ENCODE data around the gene ULK4.

ULK4 gene

DNA sequence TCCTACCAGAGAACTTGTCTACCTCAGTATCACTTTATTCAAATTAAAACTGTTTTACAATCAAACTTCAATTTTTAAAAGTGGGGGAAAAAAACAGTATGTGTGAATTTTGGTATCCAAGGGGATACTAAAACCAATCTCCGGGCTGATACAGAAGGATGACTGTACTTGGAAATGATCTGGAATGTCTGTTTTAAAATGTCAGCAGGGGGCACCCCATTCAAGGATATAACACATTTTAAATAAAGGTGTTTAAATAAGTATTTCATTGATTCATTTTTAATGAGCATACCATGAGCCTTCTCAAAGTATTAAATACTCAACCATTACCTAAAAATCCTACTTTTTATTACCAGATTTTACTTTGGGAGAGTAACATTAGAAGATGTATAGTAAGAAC, 67.9 kb downstream of the ULK4 start:
- DNase-seq: no peak

DNA sequence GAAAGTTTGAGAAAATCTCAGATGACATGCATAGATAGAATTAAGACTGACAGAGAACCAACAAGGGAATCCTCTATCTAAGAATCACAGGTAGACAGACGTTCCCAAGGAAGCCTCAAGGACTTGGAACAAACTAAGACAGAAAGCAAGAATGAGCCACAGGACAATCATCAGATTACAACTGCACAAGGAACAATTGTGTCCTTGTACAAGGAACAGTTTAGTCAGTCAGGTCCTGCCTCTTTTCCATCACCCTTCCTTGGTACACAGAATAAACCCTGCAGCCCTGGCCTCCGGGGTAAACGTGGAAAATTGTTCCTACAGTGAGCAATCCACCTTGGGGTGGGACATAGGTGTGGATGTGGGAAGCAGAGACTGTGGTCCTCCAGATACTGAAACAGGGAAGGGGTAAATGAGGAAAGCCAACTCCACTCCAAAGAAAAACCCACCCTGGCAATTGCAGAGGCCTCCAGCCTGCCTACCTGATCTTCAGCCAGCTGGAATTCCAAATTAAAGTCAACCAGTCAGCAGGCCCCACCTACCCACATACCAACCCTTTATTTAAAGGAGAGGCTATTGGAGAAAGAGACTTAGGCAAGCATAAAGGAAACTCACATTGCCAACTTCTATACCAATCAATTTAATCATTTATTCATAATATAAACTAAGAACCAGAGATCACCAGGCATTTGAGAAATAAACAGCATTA, 73.4 kb downstream of the ULK4 start:
- no peak overlapping the region for H3K9ac ChIP-seq (ENCODE audit: low read depth, low read length)
- no peaks in the 10 kb centered on the region for H3K27me3 ChIP-seq (ENCODE audit: insufficient read depth, low read length, poor library complexity)
- no peak for TF ChIP-seq EZH2 (IDR thresholded peaks at IDR 0.05; ENCODE audit: borderline replicate concordance, low read depth, low read length, severe bottlenecking)
- TF ChIP-seq, protein P1, sequence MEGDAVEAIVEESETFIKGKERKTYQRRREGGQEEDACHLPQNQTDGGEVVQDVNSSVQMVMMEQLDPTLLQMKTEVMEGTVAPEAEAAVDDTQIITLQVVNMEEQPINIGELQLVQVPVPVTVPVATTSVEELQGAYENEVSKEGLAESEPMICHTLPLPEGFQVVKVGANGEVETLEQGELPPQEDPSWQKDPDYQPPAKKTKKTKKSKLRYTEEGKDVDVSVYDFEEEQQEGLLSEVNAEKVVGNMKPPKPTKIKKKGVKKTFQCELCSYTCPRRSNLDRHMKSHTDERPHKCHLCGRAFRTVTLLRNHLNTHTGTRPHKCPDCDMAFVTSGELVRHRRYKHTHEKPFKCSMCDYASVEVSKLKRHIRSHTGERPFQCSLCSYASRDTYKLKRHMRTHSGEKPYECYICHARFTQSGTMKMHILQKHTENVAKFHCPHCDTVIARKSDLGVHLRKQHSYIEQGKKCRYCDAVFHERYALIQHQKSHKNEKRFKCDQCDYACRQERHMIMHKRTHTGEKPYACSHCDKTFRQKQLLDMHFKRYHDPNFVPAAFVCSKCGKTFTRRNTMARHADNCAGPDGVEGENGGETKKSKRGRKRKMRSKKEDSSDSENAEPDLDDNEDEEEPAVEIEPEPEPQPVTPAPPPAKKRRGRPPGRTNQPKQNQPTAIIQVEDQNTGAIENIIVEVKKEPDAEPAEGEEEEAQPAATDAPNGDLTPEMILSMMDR (IDR thresholded peaks at IDR 0.05; ENCODE audit: borderline replicate concordance, extremely low read depth, low read length, poor library complexity, severe bottlenecking): no peak
- H3K4me3 ChIP-seq (ENCODE audit: low read depth in 1 of 2, low read length in 2 of 2): no peak overlapping the region
- DNase-seq (no peak), ATAC-seq (ENCODE audit: insufficient read depth, low read depth) (no peak)
- no peak overlapping the region for H2AFZ ChIP-seq (ENCODE audit: low read depth, low read length)
- H3K36me3 ChIP-seq (ENCODE audit: insufficient read depth, low read length): peaks cover 7% of the 10 kb centered on the region; the same call in 1 of the 2 replicates
- no peak overlapping the region for H3K4me2 ChIP-seq (ENCODE audit: insufficient read depth, low read length)
- H4K20me1 ChIP-seq (ENCODE audit: insufficient read depth, low read length): no peaks in the 10 kb centered on the region
- H3K79me2 ChIP-seq (ENCODE audit: insufficient read depth, low read length): no peaks in the 10 kb centered on the region
- no peak overlapping the region for H3K27ac ChIP-seq (ENCODE audit: low read length)
- no peaks in the 10 kb centered on the region for H3K4me1 ChIP-seq (ENCODE audit: insufficient read depth, low read length)
- H3K9me3 ChIP-seq (ENCODE audit: insufficient read depth, low read length, severe bottlenecking): peaks cover 5% of the 10 kb centered on the region

More for the DNA sequence above, 67.9 kb downstream of the ULK4 start:
- H4K20me1 ChIP-seq (ENCODE audit: insufficient read depth, low read length): no peaks in the 10 kb centered on the region
- TF ChIP-seq EZH2 (IDR thresholded peaks at IDR 0.05; ENCODE audit: borderline replicate concordance, low read depth, low read length, severe bottlenecking): no peak
- TF ChIP-seq, protein P1 (IDR thresholded peaks at IDR 0.05; ENCODE audit: borderline replicate concordance, extremely low read depth, low read length, poor library complexity, severe bottlenecking): peak; percentile 59
- no peak overlapping the region for H2AFZ ChIP-seq (ENCODE audit: low read depth, low read length)
- H3K4me3 ChIP-seq (ENCODE audit: low read depth in 1 of 2, low read length in 2 of 2): no peak overlapping the region
- no peak overlapping the region for H3K27ac ChIP-seq (ENCODE audit: low read length)
- H3K27me3 ChIP-seq (ENCODE audit: insufficient read depth, low read length, poor library complexity): no peaks in the 10 kb centered on the region
- no peak for ATAC-seq (ENCODE audit: insufficient read depth, low read depth)
- peaks cover 7% of the 10 kb centered on the region; the same call in 1 of the 2 replicates for H3K36me3 ChIP-seq (ENCODE audit: insufficient read depth, low read length)
- H3K4me2 ChIP-seq (ENCODE audit: insufficient read depth, low read length): no peak overlapping the region
- no peak overlapping the region for H3K9ac ChIP-seq (ENCODE audit: low read depth, low read length)
- H3K4me1 ChIP-seq (ENCODE audit: insufficient read depth, low read length): no peaks in the 10 kb centered on the region
- peaks cover 5% of the 10 kb centered on the region for H3K9me3 ChIP-seq (ENCODE audit: insufficient read depth, low read length, severe bottlenecking)
- H3K79me2 ChIP-seq (ENCODE audit: insufficient read depth, low read length): no peaks in the 10 kb centered on the region

DNA sequence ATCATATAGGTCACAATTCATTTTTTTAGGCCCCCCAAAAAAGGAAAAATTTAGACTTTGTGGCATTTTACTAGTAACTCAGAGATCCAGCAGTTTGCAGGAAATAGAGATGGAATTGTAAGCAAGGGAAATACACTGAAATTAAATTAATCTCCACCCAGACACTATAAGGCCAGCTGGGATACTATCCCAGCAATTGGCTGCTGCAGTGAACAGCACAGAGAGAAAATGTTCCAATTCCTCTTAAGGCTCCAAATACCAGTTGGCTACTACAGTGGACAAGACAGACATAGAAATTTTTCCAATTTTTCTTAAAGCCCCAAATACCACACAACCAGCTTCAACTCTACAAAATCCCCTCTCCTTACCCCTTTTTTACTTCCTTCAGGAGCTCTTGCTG, 78.9 kb downstream of the ULK4 start:
- Histone ChIP-seq H3K4me3 (ENCODE audit: low read depth in 1 of 2, low read length in 2 of 2) (no peak overlapping the region), H3K36me3 (ENCODE audit: insufficient read depth, low read length) (no peaks in the 10 kb centered on the region), H3K27me3 (ENCODE audit: insufficient read depth, low read length, poor library complexity) (no peaks in the 10 kb centered on the region), H3K4me2 (ENCODE audit: insufficient read depth, low read length) (no peak overlapping the region), H3K27ac (ENCODE audit: low read length) (no peak overlapping the region), H4K20me1 (ENCODE audit: insufficient read depth, low read length) (0 out of 2 replicates have a peak, but pooled peaks cover 3% of the 10 kb centered on the region), H2AFZ (ENCODE audit: low read depth, low read length) (no peak overlapping the region), H3K9me3 (ENCODE audit: insufficient read depth, low read length, severe bottlenecking) (no peaks in the 10 kb centered on the region), H3K4me1 (ENCODE audit: insufficient read depth, low read length) (no peaks in the 10 kb centered on the region), H3K79me2 (ENCODE audit: insufficient read depth, low read length) (no peaks in the 10 kb centered on the region), H3K9ac (ENCODE audit: low read depth, low read length) (no peak overlapping the region)
- no peak for ATAC-seq (ENCODE audit: insufficient read depth, low read depth)
- TF ChIP-seq, protein P1 (IDR thresholded peaks at IDR 0.05; ENCODE audit: borderline replicate concordance, extremely low read depth, low read length, poor library complexity, severe bottlenecking): no peak
- TF ChIP-seq EZH2 (IDR thresholded peaks at IDR 0.05; ENCODE audit: borderline replicate concordance, low read depth, low read length, severe bottlenecking): no peak
- no peak for DNase-seq

Data from DND-41 (cell line).